T follicular helper cell (primary cell): ENCODE results near the gene OR9G4.

Experiments used
- DNase-seq: peaks from one replicate; pipeline ENCODE4 v3.0.0-alpha.2; 2020; ENCODE audit warnings: low read depth
- total RNA-seq, 2 experiments: gene quantifications; one replicate each; lab custom pipeline; 2026; lab: John Stamatoyannopoulos, UW

OR9G4 gene
- total RNA-seq: 0 reads per million in 2 experiments

- DNase-seq: no peak
Observed at GRCh38 chr11:56748597-56748996, at the start of gene OR9G4. TSS of gene OR9G4 (minus strand) at chr11:56748697. CDS start at chr11:56743766, 4,931 bp downstream.

- DNase-seq: no peak
Observed at GRCh38 chr11:56783448-56784041, 35.0 kb upstream of the OR9G4 start.

GRCh38 chr11:56782167-56782847 lies 33.8 kb upstream of the OR9G4 start:
- DNase-seq: no peak

- no peak for DNase-seq
Observed at GRCh38 chr11:56776809-56777208, 28.3 kb upstream of the OR9G4 start.

GRCh38 chr11:56764976-56765375 lies 16.5 kb upstream of the OR9G4 start:
- no peak for DNase-seq

GRCh38 chr11:56751480-56751879 lies 3.0 kb upstream of the OR9G4 start:
- DNase-seq: no peak

GRCh38 chr11:56750190-56750589 lies 1.7 kb upstream of the OR9G4 start:
- DNase-seq: no peak

- no peak for DNase-seq
Observed at GRCh38 chr11:56740886-56741285, 7.6 kb downstream of the OR9G4 start.

GRCh38 chr11:56740107-56740506 lies 8.4 kb downstream of the OR9G4 start:
- no peak for DNase-seq

GRCh38 chr11:56720513-56720912 lies 28.0 kb downstream of the OR9G4 start:
- no peak for DNase-seq

GRCh38 chr11:56716379-56716854 lies 32.1 kb downstream of the OR9G4 start:
- no peak for DNase-seq

- no peak for DNase-seq
Observed at GRCh38 chr11:56714206-56714605, 34.3 kb downstream of the OR9G4 start.

- DNase-seq: no peak
Observed at GRCh38 chr11:56706486-56706885, 42.0 kb downstream of the OR9G4 start.

GRCh38 chr11:56705784-56706396 lies 42.6 kb downstream of the OR9G4 start:
- no peak for DNase-seq

GRCh38 chr11:56700914-56701485 lies 47.5 kb downstream of the OR9G4 start:
- no peak for DNase-seq

GRCh38 chr11:56700242-56700913 lies 48.1 kb downstream of the OR9G4 start:
- no peak for DNase-seq

- no peak for DNase-seq
Observed at GRCh38 chr11:56698795-56699194, 49.7 kb downstream of the OR9G4 start, which contains the start of gene OR9G1. TSS of gene OR9G1 (plus strand) at chr11:56699095. CDS start at chr11:56700388, 1,293 bp downstream.

- no peak for DNase-seq
Observed at GRCh38 chr11:56693428-56693827, 55.1 kb downstream of the OR9G4 start.
